Natural killer cell treated with Interleukin-12 subunit alpha and Interleukin-12 subunit beta and Interleukin-15 and Interleukin-18, amount 100 ng/mL, for 72 hours (primary cell): ENCODE data around the gene TCEA3. TPM values are rescaled to one million over a fixed set of nuclear protein-coding genes. Genes with fewer than 3 reads are reported as not detected.

Experiments used
- ATAC-seq, 2 donors: fragments of 150-1000 bp; cut with Tn5 transposase in 1 of 2; sonication (Bioruptor Pico), chemical (Tn5 transposase) in 1 of 2; 2 replicates each; pipeline ENCODE4 v1.10.0; 2021
- DNase-seq: peaks from one replicate; pipeline ENCODE4 v3.0.0; 2022; ENCODE audit warnings: low spot score
- H3K27ac Mint-ChIP-seq, 2 donors: 1 replicate in 1 of 2; 2 replicates in 1 of 2; pipeline ENCODE4 v1.8.0; 2022; ENCODE audit warnings: mixed read lengths in 2 of 2, mild to moderate bottlenecking in 1 of 2, moderate library complexity in 1 of 2
- H3K27me3 Mint-ChIP-seq, 2 donors: 1 replicate in 1 of 2; 2 replicates in 1 of 2; pipeline ENCODE4 v1.8.0; 2022; ENCODE audit warnings: mixed read lengths in 2 of 2
- H3K36me3 Mint-ChIP-seq: one replicate; pipeline ENCODE4 v1.8.0; 2022; ENCODE audit warnings: mixed read lengths
- H3K4me1 Mint-ChIP-seq, 2 donors: 1 replicate in 1 of 2; 2 replicates in 1 of 2; pipeline ENCODE4 v1.8.0; 2022; ENCODE audit warnings: low read depth in 2 of 2, mixed read lengths in 2 of 2, mild to moderate bottlenecking in 1 of 2
- H3K4me3 Mint-ChIP-seq: one replicate; pipeline ENCODE4 v1.8.0; 2022; ENCODE audit warnings: mixed read lengths
- H3K9me3 Mint-ChIP-seq: 2 replicates; pipeline ENCODE4 v1.8.0; 2022; ENCODE audit warnings: mixed read lengths
- total RNA-seq, 2 donors: library from RNA; stranded (reverse); gene quantifications; one replicate each; pipeline ENCODE4 v1.2.3, GENCODE V29; 2022

The TCEA3 gene
- total RNA-seq, 2 donors from 2014 or later: 0.31 TPM; not detected in 1

- H3K36me3 Mint-ChIP-seq: no peaks in the 10 kb centered on the region
- no peaks in the 10 kb centered on the region for H3K27me3 Mint-ChIP-seq
- peaks cover 5 to 6% of the 10 kb centered on the region in 2 donors for H3K4me1 Mint-ChIP-seq
- no peak overlapping the region for H3K4me3 Mint-ChIP-seq
- no peaks in the 10 kb centered on the region for H3K9me3 Mint-ChIP-seq
- DNase-seq (no peak), ATAC-seq (no peak)
- H3K27ac Mint-ChIP-seq: no peak overlapping the region
These were observed 72.4 kb downstream of the TCEA3 start for GRCh38 chr1:23352096-23352695.

GRCh38 chr1:23345920-23346319, 78.6 kb downstream of the TCEA3 start:
- H3K4me3 Mint-ChIP-seq: peak overlapping the region; percentile 46

GRCh38 chr1:23344987-23345472, 79.5 kb downstream of the TCEA3 start:
- Mint-ChIP-seq H3K27ac (peak overlapping the region; percentile 94 to 99), H3K4me3 (peak overlapping the region; percentile 96)
- no peak for ATAC-seq

More at GRCh38 chr1:23345920-23346319, 78.6 kb downstream of the TCEA3 start:
- Mint-ChIP-seq H3K36me3 (peaks cover 10% of the 10 kb centered on the region), H3K9me3 (no peaks in the 10 kb centered on the region), H3K27ac (peak overlapping the region in 1 of 2 donors; percentile 99), H3K27me3 (no peaks in the 10 kb centered on the region), H3K4me1 (peaks cover 27 to 33% of the 10 kb centered on the region in 2 donors)
- DNase-seq (no peak), ATAC-seq (no peak)

GRCh38 chr1:23344111-23344986, 80.2 kb downstream of the TCEA3 start, which contains the start of gene HNRNPR:
TSS of gene HNRNPR (minus strand) at chr1:23344284. CDS start at chr1:23341008, 3,276 bp downstream.
- DNase-seq (peak; percentile 100), ATAC-seq (peak; percentile 98)
- H3K4me1 Mint-ChIP-seq: peaks cover 41 to 48% of the 10 kb centered on the region in 2 donors
- peaks cover 16% of the 10 kb centered on the region for H3K36me3 Mint-ChIP-seq
- peak within 1 kb of the TSS; percentile 94 to 99 for H3K27ac Mint-ChIP-seq
- H3K27me3 Mint-ChIP-seq: no peaks in the 10 kb centered on the region
- H3K9me3 Mint-ChIP-seq: no peaks in the 10 kb centered on the region
- peak within 1 kb of the TSS; percentile 96 for H3K4me3 Mint-ChIP-seq

More at GRCh38 chr1:23344987-23345472, 79.5 kb downstream of the TCEA3 start:
- Mint-ChIP-seq H3K9me3 (no peaks in the 10 kb centered on the region), H3K36me3 (peaks cover 10% of the 10 kb centered on the region), H3K27me3 (no peaks in the 10 kb centered on the region), H3K4me1 (peaks cover 36 to 42% of the 10 kb centered on the region in 2 donors)
- DNase-seq: no peak

GRCh38 chr1:23343221-23344110, 81.1 kb downstream of the TCEA3 start:
- Mint-ChIP-seq H3K9me3 (no peaks in the 10 kb centered on the region), H3K4me3 (peak overlapping the region; percentile 96), H3K36me3 (peaks cover 19% of the 10 kb centered on the region), H3K27me3 (no peaks in the 10 kb centered on the region), H3K4me1 (peaks cover 45 to 54% of the 10 kb centered on the region in 2 donors), H3K27ac (peak overlapping the region; percentile 94 to 99)
- DNase-seq: peak; percentile 67
- ATAC-seq: no peak

GRCh38 chr1:23341931-23342692, 82.4 kb downstream of the TCEA3 start:
- peaks cover 28% of the 10 kb centered on the region for H3K36me3 Mint-ChIP-seq

GRCh38 chr1:23339632-23340031, 84.9 kb downstream of the TCEA3 start:
- Mint-ChIP-seq H3K27me3 (no peaks in the 10 kb centered on the region), H3K4me3 (peak overlapping the region; percentile 90), H3K27ac (peak overlapping the region in 1 of 2 donors; percentile 99), H3K36me3 (peaks cover 32% of the 10 kb centered on the region), H3K4me1 (peaks cover 48 to 56% of the 10 kb centered on the region in 2 donors), H3K9me3 (no peaks in the 10 kb centered on the region)
- ATAC-seq: no peak
- no peak for DNase-seq

More at GRCh38 chr1:23341931-23342692, 82.4 kb downstream of the TCEA3 start:
- no peak for DNase-seq
- Mint-ChIP-seq H3K9me3 (no peaks in the 10 kb centered on the region), H3K4me3 (peak overlapping the region; percentile 90), H3K27me3 (no peaks in the 10 kb centered on the region), H3K4me1 (peaks cover 50 to 63% of the 10 kb centered on the region in 2 donors), H3K27ac (peak overlapping the region; percentile 94 to 99)
- ATAC-seq: no peak

- Mint-ChIP-seq H3K9me3 (no peaks in the 10 kb centered on the region), H3K4me3 (no peak overlapping the region)
- DNase-seq: no peak
These were observed 86.7 kb downstream of the TCEA3 start for GRCh38 chr1:23337869-23338268.

GRCh38 chr1:23331713-23332112, 92.8 kb downstream of the TCEA3 start:
- Mint-ChIP-seq H3K9me3 (no peaks in the 10 kb centered on the region), H3K27me3 (no peaks in the 10 kb centered on the region), H3K36me3 (peaks cover 32% of the 10 kb centered on the region), H3K27ac (no peak overlapping the region), H3K4me3 (no peak overlapping the region), H3K4me1 (peaks cover 17 to 23% of the 10 kb centered on the region in 2 donors)
- DNase-seq: no peak
- ATAC-seq: no peak

More at GRCh38 chr1:23337869-23338268, 86.7 kb downstream of the TCEA3 start:
- no peak for ATAC-seq
- H3K27ac Mint-ChIP-seq: peak overlapping the region in 1 of 2 donors; percentile 50
- peaks cover 37% of the 10 kb centered on the region for H3K36me3 Mint-ChIP-seq
- peaks cover 45 to 50% of the 10 kb centered on the region in 2 donors for H3K4me1 Mint-ChIP-seq
- H3K27me3 Mint-ChIP-seq: no peaks in the 10 kb centered on the region

Other genes with a start within 250 kb of the TCEA3 start
- gene HTR1D, start 207.2 kb downstream of the TCEA3 start, total RNA-seq: not detected
- gene HNRNPR, start 80.5 kb downstream of the TCEA3 start, total RNA-seq: 100 to 1,000 TPM; 188 to 205 TPM
- 1 to 10 TPM; 4.7 to 6.3 TPM for gene ZNF436, start 54.9 kb downstream of the TCEA3 start, total RNA-seq
- not detected for gene ASAP3, start 59.4 kb upstream of the TCEA3 start, total RNA-seq
- gene E2F2, start 106.5 kb upstream of the TCEA3 start, total RNA-seq: 10 to 100 TPM; 10.7 to 15.5 TPM
- gene ID3, start 134.8 kb upstream of the TCEA3 start, total RNA-seq: 1 to 10 TPM; 2.6 to 5.0 TPM